K562 (cell line): ENCODE results near the gene FBXO10. TPM values are rescaled to one million over a fixed set of nuclear protein-coding genes. Genes with fewer than 3 reads are reported as not detected.

Experiments used
- BACH1 ChIP-seq: fragments of 200-800 bp; sonication (Bioruptor generic); IDR thresholded peaks from 2 replicates; pipeline ENCODE4 v1.6.1; 2016; ENCODE audit warnings: missing genetic modification characterization, missing compliant biosample characterization
- CREBBP ChIP-seq: IDR thresholded peaks from one replicate; pipeline ENCODE4 v1.6.1; 2012; ENCODE audit warnings: low read depth, mild to moderate bottlenecking, control low read depth, inconsistent platforms, low read length
- HMG20A ChIP-seq: fragments of 450-650 bp; formaldehyde crosslinking; conservative IDR thresholded peaks from 2 replicates; pipeline ENCODE4 v1.4.0; 2020; ENCODE audit warnings: mild to moderate bottlenecking, mixed read lengths
- KAT8 ChIP-seq: fragments of 450-650 bp; IDR thresholded peaks from 2 replicates; pipeline ENCODE4 v1.6.1; 2016; ENCODE audit warnings: low read depth, mild to moderate bottlenecking
- KLF16 ChIP-seq: IDR thresholded peaks from 2 replicates; pipeline ENCODE4 v1.6.1; 2016; ENCODE audit warnings: antibody characterized with exemption
- PHB ChIP-seq: fragments of 250-450 bp; sonication (Bioruptor Pico); IDR thresholded peaks from 2 replicates; pipeline ENCODE4 v1.5.0; 2021
- RAD51 ChIP-seq: fragments of 450-650 bp; IDR thresholded peaks from 2 replicates; pipeline ENCODE4 v1.7.1; 2016; ENCODE audit warnings: low read depth, mild to moderate bottlenecking, borderline replicate concordance
- RBM25 ChIP-seq: fragments of 200-400 bp; formaldehyde crosslinking; IDR thresholded peaks from 2 replicates; pipeline ENCODE4 v1.6.1; 2018; ENCODE audit warnings: low read length, low read depth, moderate library complexity; ENCODE audit not compliant: severe bottlenecking
- SRSF3 ChIP-seq: fragments of 200-400 bp; formaldehyde crosslinking; IDR thresholded peaks from 2 replicates; pipeline ENCODE4 v1.6.1; 2016; ENCODE audit warnings: mild to moderate bottlenecking, low read length, moderate library complexity; ENCODE audit not compliant: insufficient read depth
- TFAM ChIP-seq: fragments of 250-450 bp; sonication (Bioruptor Pico); conservative IDR thresholded peaks from 2 replicates; pipeline ENCODE4 v1.5.0; 2021; ENCODE audit warnings: mild to moderate bottlenecking, moderate library complexity
- polyA plus RNA-seq, 8 experiments: library from polyadenylated mRNA; depleted of rRNA in 4 of 8; stranded (reverse) in 5 of 8; unstranded in 3 of 8; fragments of >200 nt; fragmentation: Nextera tagmentation in 2 of 8; fragmentation: Illumina TruSeq in 1 of 8; extraction: Ambion mirVana in 2 of 8; extraction: Trizol in 1 of 8; gene quantifications; 2 replicates each; pipeline versions ENCODE4 v1.2.1 to v1.2.3, GENCODE V29; 2011 to 2014; ENCODE audit warnings: inconsistent platforms in 1 of 8, missing spikeins in 1 of 8
- total RNA-seq, 7 experiments: library from RNA; depleted of rRNA in 6 of 7; stranded (reverse); fragments of >200 nt in 6 of 7; fragmentation: Illumina TruSeq in 2 of 7; extraction: Trizol in 2 of 7; gene quantifications; 2 replicates each; pipeline versions ENCODE4 v1.2.1 to v1.2.3, GENCODE V29; 2011 to 2021; ENCODE audit warnings: low replicate concordance in 1 of 7
- TF ChIP-seq, protein P1 (sequence below), 2 experiments: fragments of 450-650 bp in 1 of 2; IDR thresholded peaks; 2 replicates each; pipeline ENCODE4 v1.6.1; 2011 to 2017; ENCODE audit warnings: low read depth in 2 of 2, antibody characterized with exemption in 1 of 2, borderline replicate concordance in 1 of 2, low read length in 1 of 2, mild to moderate bottlenecking in 1 of 2, mixed read lengths in 1 of 2; ENCODE audit not compliant: control insufficient read depth in 1 of 2
- TF ChIP-seq, protein P2 (sequence below): fragments of 450-650 bp; IDR thresholded peaks from 2 replicates; pipeline ENCODE4 v1.6.1; 2017; ENCODE audit warnings: antibody characterized with exemption, mild to moderate bottlenecking
- TF ChIP-seq, protein P3 (sequence below): sonication (generic); formaldehyde crosslinking; IDR thresholded peaks from 2 replicates; pipeline ENCODE4 v1.8.0; 2022; ENCODE audit warnings: mild to moderate bottlenecking, missing genetic modification reagents
- TF ChIP-seq, protein P4 (sequence below): fragments of 250-450 bp; sonication (Bioruptor Pico); IDR thresholded peaks from 2 replicates; pipeline ENCODE4 v1.5.1; 2021; ENCODE audit warnings: mild to moderate bottlenecking

FBXO10 gene
- total and polyA plus RNA-seq, 9 of the 15 experiments (the other 6 are each of a cell fraction or from before 2014, with no cell fraction given) = 0.84 to 9.9 (median 6.0) TPM

DNA sequence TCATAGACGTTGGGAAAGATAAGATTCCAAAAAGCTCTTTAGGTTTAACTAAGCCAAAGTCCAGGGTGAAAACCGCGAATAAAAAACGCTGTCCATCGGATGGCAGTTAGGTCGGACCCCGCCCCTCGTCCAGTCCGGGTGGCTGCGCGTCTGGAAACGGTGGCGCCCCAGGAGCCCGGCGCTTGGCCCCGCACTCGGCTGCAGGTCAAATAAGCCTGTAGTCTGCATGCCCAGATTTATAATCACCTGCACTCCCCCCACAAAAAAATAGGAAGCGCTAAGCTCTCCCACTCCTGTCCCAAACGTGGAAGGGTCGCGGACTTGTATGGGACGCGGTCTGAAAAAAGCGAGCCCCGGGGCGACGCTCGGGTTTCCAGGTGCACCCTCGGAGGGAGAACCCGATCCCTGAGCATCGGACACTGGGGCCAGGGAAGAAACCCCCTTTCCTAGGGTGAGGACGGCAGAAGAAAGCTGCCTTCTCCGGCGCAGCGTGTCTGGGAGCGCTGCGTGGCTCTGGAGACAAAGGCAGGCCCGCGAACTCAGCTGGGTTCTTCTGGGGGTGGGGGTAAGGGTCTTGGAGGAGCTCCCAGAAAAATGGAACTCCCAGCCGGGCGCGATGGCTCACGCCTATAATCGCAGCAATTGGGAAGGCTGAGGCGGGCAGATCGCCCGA is 110.0 kb downstream of the FBXO10 start (continued):
- TF ChIP-seq BACH1 = no peak
- TF ChIP-seq CREBBP = no peak
- no peak for TF ChIP-seq TFAM
- TF ChIP-seq PHB (CRISPR knock-in tag) = no peak
- TF ChIP-seq, protein P1, sequence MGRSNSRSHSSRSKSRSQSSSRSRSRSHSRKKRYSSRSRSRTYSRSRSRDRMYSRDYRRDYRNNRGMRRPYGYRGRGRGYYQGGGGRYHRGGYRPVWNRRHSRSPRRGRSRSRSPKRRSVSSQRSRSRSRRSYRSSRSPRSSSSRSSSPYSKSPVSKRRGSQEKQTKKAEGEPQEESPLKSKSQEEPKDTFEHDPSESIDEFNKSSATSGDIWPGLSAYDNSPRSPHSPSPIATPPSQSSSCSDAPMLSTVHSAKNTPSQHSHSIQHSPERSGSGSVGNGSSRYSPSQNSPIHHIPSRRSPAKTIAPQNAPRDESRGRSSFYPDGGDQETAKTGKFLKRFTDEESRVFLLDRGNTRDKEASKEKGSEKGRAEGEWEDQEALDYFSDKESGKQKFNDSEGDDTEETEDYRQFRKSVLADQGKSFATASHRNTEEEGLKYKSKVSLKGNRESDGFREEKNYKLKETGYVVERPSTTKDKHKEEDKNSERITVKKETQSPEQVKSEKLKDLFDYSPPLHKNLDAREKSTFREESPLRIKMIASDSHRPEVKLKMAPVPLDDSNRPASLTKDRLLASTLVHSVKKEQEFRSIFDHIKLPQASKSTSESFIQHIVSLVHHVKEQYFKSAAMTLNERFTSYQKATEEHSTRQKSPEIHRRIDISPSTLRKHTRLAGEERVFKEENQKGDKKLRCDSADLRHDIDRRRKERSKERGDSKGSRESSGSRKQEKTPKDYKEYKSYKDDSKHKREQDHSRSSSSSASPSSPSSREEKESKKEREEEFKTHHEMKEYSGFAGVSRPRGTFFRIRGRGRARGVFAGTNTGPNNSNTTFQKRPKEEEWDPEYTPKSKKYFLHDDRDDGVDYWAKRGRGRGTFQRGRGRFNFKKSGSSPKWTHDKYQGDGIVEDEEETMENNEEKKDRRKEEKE (IDR thresholded peaks at IDR 0.05; ENCODE audit: borderline replicate concordance in 1 of 2, control insufficient read depth in 1 of 2, low read depth in 2 of 2, low read length in 1 of 2) = no peak
- TF ChIP-seq RAD51 = 0 out of 2 replicates have a peak, but pooled peaks have one; percentile 1
- no peak for TF ChIP-seq SRSF3
- TF ChIP-seq RBM25 = no peak
- TF ChIP-seq KLF16 = no peak
- TF ChIP-seq, protein P2, sequence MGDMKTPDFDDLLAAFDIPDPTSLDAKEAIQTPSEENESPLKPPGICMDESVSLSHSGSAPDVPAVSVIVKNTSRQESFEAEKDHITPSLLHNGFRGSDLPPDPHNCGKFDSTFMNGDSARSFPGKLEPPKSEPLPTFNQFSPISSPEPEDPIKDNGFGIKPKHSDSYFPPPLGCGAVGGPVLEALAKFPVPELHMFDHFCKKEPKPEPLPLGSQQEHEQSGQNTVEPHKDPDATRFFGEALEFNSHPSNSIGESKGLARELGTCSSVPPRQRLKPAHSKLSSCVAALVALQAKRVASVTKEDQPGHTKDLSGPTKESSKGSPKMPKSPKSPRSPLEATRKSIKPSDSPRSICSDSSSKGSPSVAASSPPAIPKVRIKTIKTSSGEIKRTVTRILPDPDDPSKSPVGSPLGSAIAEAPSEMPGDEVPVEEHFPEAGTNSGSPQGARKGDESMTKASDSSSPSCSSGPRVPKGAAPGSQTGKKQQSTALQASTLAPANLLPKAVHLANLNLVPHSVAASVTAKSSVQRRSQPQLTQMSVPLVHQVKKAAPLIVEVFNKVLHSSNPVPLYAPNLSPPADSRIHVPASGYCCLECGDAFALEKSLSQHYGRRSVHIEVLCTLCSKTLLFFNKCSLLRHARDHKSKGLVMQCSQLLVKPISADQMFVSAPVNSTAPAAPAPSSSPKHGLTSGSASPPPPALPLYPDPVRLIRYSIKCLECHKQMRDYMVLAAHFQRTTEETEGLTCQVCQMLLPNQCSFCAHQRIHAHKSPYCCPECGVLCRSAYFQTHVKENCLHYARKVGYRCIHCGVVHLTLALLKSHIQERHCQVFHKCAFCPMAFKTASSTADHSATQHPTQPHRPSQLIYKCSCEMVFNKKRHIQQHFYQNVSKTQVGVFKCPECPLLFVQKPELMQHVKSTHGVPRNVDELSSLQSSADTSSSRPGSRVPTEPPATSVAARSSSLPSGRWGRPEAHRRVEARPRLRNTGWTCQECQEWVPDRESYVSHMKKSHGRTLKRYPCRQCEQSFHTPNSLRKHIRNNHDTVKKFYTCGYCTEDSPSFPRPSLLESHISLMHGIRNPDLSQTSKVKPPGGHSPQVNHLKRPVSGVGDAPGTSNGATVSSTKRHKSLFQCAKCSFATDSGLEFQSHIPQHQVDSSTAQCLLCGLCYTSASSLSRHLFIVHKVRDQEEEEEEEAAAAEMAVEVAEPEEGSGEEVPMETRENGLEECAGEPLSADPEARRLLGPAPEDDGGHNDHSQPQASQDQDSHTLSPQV = no peak
- TF ChIP-seq, protein P3, sequence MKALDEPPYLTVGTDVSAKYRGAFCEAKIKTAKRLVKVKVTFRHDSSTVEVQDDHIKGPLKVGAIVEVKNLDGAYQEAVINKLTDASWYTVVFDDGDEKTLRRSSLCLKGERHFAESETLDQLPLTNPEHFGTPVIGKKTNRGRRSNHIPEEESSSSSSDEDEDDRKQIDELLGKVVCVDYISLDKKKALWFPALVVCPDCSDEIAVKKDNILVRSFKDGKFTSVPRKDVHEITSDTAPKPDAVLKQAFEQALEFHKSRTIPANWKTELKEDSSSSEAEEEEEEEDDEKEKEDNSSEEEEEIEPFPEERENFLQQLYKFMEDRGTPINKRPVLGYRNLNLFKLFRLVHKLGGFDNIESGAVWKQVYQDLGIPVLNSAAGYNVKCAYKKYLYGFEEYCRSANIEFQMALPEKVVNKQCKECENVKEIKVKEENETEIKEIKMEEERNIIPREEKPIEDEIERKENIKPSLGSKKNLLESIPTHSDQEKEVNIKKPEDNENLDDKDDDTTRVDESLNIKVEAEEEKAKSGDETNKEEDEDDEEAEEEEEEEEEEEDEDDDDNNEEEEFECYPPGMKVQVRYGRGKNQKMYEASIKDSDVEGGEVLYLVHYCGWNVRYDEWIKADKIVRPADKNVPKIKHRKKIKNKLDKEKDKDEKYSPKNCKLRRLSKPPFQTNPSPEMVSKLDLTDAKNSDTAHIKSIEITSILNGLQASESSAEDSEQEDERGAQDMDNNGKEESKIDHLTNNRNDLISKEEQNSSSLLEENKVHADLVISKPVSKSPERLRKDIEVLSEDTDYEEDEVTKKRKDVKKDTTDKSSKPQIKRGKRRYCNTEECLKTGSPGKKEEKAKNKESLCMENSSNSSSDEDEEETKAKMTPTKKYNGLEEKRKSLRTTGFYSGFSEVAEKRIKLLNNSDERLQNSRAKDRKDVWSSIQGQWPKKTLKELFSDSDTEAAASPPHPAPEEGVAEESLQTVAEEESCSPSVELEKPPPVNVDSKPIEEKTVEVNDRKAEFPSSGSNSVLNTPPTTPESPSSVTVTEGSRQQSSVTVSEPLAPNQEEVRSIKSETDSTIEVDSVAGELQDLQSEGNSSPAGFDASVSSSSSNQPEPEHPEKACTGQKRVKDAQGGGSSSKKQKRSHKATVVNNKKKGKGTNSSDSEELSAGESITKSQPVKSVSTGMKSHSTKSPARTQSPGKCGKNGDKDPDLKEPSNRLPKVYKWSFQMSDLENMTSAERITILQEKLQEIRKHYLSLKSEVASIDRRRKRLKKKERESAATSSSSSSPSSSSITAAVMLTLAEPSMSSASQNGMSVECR = no peak; the same call in none of the 2 replicates
- TF ChIP-seq HMG20A (CRISPR knock-in tag) = no peak
- no peak for TF ChIP-seq KAT8
- TF ChIP-seq, protein P4, sequence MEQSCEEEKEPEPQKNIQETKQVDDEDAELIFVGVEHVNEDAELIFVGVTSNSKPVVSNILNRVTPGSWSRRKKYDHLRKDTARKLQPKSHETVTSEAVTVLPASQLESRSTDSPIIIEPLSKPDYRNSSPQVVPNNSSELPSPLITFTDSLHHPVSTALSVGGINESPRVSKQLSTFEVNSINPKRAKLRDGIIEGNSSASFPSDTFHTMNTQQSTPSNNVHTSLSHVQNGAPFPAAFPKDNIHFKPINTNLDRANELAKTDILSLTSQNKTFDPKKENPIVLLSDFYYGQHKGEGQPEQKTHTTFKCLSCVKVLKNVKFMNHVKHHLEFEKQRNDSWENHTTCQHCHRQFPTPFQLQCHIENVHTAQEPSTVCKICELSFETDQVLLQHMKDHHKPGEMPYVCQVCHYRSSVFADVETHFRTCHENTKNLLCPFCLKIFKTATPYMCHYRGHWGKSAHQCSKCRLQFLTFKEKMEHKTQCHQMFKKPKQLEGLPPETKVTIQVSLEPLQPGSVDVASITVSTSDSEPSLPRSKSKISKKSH (CRISPR knock-in tag) = no peak
